Hepatocyte (in vitro differentiated cells): ENCODE results near the gene ABLIM1.

Experiments
- CTCF ChIP-seq: fragments of 200-600 bp; sonication (generic); IDR thresholded peaks from 2 replicates; pipeline ENCODE4 v1.5.1; 2016; ENCODE audit warnings: antibody characterized with exemption, mild to moderate bottlenecking; ENCODE audit not compliant: poor library complexity
- EZH2 ChIP-seq: fragments of 200-600 bp; sonication (generic); IDR thresholded peaks from 2 replicates; pipeline ENCODE4 v1.6.1; 2016; ENCODE audit warnings: antibody characterized with exemption, mild to moderate bottlenecking, borderline replicate concordance

GRCh38 chr10:114537736-114538135 is 120.3 kb downstream of the ABLIM1 start:
- TF ChIP-seq EZH2 (no peak), CTCF (no peak)
